OCI-M2 (cell line): ENCODE measurements around the gene PLXNC1.
"Not testable (repeated sequence)": the region's sequence is repeated elsewhere in the genome, so short reads cannot be mapped to it uniquely, and the experiment has no call there.

Experiments
- DNase-seq: peaks from one replicate; lab custom pipeline; 2025; ENCODE audit not compliant: unreplicated experiment; lab: John Stamatoyannopoulos, UW

PLXNC1 gene

DNA sequence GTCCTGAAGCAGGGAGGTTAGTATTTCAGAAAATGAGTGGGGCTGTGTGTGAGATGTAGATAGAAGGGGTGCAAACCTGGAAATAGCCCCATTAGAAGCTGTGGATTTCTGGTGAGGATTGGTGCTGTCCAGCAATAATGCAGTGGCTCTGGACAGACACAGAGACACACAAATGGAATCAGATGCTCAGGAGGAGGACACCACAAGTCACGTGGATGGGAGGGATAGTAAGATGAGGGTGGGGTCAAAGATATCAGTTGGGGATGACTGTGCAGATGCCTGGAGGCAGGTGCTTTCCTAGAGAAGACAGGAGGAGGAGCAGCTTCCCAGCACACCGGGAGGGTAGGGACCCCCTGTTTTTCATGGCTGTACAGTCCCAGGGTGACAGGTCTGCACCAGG, 136.5 kb downstream of the PLXNC1 start:
- DNase-seq, result no peak

DNA sequence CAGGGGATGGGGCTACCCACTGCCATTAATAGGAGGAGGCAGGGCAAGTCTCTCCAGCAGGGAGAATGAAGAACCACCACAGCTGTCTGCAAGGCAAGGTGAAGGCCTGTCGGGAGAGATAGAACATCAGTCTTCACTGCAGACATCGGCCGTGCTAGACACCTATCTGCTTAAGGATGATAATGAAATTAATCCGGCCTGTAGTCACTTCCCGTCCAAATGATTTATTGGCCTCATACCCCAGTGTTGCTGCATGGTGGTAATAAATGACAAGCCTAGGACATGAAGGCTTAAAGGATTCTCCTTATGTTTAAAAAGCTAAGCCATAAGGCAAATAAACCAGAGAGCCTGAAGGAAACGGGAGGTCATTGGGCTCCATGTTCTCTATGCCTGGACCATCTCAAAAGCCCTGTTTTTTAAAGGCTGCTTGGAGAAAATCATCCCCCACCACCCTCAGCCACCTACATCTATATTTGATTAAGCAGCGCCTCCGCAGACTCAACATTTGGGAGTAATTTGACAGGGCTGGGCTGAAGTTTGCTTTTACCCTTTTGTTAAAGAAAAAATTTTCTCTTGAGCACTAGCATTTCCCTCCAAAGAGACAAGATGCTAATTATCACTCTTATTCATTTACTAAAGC, 137.7 kb downstream of the PLXNC1 start:
- DNase-seq, result no peak

DNA sequence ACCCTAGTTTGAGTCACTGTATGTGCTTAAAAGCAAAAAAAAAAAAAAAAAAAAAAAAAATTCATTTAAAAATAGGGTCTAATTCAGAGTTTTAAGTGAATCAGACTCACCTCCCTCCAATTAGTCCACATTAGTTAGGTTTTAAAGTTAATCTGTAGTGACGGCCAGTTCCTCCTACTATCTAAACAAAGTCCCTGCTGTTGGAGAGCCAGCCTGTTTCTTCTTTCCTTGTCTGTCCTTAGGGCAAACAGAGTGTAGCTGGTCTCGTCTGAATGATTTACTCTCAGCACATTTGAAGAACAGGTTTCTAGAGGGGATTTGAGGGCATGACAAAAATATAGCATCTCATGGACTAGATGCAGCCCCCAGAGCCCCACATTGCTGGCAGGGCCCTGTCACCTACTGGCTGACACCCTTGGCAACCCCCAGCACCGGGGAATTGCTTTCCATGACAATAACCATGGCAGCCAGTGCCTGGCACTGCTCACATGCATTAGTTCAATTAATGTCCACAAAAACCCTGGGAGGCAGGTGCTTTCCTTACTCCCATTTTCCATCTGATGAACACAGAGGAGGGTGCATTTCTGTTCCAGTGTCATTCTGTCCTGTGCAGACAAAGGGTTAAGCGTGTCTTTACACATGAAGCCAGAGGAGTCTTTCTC, 138.3 kb downstream of the PLXNC1 start:
- no peak for DNase-seq

DNA sequence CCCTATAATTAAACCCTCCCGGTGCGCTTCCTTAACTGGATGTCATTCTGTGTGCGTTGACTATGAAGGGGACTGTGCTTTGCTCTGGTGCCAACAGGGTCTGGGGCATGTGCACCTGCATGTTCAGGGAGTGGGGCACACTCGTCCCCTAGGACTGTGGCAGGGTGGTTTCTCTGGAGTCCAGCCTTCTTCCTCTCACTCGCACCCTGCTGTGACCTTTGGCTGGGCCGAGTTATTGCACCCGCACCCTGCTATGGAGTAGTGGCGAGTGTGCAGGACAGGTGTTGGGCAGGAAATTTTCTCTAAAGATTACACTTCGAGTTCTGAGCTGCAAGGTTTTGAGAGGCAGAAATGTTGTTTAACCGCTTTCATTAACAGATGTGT, 138.9 kb downstream of the PLXNC1 start:
- no peak for DNase-seq

DNA sequence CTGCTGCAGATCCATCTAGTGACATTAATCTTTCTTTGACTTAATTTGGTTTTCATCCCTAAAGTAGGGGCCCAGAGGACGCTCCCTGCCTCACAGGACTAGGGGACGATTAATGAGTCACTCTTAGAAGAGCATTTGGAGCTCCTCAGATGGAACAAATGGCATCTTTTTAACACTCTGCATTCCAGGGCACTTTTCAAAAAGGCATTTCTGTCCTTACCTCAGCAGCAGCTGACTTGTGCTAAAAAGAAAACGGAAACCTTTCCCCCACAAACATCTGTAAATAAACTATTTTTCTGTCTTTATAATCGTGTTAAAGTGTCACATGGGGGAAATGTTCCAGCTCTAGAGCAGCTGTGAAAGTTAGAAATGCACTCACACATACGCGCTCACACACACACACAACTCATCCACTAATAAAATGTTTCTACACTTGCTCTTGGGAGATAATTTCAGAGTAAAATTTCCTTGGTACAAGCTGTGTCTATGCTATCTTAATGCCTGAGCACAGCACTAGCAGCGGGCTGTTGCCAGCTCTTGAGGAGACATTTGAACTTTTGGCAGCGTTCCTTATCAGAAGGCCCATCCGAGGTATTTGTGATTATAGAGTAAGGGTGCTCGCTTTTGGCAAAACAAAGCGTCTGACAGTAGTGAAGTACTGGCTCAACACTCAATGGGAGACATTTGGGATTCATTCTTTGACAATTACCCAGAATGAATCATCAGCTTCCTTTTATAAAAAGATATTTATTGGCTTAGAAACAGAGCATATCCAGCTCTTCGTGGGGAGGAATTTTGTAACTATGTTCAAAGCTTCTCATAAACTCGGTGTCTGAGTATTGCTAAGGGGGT, 141.3 kb downstream of the PLXNC1 start:
- DNase-seq, result no peak

DNA sequence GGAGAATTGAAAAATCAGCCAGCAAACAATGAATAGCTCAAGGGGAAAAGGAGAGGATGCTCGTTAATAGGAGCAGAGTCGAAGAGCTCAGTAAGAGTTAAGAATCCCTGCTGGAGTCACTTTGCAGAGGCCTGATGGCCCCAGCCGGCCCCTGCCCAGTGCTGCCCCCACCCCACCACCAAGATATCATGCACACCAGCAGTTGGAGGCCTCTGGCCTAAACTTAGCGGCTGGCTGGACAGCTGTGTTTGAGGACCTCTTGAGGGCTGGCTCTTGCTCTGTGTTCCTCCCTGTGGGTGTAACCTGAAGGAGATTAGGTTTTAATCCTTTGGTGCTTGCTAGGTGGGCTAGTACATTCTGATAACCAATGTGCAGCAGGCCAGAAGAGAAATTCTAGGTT, 142.0 kb downstream of the PLXNC1 start:
- DNase-seq, result no peak

DNA sequence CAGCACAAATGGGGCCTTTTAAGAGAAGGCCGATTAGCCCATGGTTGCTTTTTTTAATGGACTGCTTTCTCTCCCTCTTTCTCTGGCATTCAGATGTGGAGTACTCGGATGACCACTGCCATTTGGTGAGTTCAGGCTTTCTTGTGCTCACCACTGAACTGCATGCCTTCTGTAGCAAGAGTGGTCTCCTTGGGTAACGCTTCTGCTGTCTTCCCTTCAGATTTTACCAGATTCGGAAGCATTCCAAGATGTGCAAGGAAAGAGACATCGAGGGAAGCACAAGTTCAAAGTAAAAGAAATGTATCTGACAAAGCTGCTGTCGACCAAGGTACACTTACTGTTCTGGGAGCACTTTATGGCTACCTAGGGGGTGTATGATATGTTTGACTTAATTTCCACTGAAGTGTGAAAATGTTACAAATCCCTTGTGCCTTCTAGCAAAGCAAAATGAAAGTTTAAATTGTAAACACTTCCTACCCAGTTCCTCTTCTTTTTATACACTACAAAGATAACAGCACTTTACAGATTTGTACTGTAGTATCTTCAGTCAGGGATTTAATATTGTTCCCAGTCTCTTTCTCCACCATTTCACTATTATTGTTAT, 148.8 kb downstream of the PLXNC1 start:
- DNase-seq, result no peak

DNA sequence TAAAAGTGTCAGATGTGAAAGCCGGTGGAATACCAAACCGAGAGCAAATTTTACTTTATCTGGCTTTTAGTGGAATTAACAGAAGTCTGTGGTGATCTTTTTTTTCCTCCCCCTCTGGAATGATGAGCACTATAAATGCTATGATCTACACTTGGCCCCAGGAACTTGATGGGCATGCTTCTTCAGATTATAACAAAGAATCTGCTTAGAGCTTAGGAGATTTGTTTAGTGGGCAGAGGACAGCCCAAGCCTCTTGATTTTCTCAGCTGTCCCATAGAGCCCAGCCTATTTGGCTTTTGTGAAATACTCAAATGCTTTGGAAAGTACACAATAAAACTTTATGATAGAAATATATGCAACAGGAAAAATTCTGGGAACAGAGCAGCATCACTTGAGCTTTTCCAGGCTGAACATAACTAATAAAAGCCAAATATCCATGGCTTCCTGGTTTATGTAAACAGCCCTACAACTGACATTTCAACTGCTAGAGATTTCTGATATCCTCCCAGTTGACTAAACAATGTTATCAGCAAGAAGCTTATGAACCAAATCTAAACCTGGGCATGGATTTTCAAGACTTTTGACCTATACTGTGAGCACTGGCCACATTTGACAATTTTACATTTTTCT, 149.6 kb downstream of the PLXNC1 start:
- DNase-seq, result no peak

DNA sequence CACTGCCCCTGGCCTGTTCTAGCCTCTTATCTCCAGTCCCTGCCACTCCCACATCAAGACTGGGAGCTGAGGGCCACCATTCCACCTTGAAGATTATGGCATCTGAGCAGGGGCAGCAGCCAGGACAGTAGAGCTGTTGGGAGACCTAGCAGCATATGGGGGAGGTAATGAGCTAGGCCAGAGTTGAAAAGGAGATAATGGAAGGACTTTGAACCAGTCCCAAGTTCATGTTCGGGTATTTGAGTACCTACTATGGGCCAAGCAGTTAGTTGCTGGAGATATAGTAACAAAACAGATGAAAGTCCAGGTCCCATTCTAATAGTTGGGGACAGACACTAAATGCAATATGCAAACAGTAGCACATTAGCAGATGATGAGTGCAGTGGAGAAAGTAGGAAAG, 151.5 kb downstream of the PLXNC1 start:
- DNase-seq, result no peak

DNA sequence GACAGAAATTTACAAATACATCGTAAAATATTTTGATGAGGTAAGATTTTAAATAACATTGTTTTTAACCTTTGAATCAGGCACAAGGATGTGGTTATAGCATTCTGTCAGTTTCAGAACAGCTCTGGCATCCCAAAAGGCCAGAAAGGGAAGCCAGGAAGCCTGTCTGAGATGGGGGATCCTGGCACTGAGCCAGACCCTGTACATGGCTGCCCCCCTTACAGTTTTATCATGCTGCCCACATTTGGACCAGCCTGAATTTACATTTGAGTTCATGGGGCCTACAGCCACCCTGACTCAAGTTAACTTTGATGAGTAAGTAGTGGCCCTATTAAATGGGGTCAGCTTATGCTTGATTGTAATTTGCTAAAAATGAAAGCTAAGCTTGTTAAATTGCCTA, 155.6 kb downstream of the PLXNC1 start:
- no peak for DNase-seq

DNA sequence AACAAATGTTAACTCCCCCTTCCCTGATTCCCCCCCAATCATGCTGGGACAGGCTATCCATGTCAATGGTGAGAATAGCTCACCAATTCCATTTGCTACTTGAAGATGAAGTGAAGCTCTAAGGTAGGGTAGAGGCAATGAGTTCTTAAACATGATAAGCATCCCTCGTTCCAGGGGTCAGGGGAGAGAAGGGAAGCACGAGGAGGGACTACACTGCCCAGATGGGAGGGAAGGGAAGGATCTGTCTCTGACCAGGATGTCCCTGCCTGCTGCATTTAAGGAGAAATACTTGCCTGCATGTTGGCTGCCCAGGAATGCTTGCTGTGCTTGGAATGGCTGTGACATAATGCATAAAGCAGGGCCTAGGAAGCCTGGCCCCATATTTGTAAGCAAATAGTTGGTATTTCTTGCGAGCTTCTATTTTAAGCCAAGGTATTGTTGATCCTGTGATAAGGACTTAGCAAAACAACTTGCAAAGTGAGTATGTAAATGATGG, 156.2 kb downstream of the PLXNC1 start:
- DNase-seq, result no peak

DNA sequence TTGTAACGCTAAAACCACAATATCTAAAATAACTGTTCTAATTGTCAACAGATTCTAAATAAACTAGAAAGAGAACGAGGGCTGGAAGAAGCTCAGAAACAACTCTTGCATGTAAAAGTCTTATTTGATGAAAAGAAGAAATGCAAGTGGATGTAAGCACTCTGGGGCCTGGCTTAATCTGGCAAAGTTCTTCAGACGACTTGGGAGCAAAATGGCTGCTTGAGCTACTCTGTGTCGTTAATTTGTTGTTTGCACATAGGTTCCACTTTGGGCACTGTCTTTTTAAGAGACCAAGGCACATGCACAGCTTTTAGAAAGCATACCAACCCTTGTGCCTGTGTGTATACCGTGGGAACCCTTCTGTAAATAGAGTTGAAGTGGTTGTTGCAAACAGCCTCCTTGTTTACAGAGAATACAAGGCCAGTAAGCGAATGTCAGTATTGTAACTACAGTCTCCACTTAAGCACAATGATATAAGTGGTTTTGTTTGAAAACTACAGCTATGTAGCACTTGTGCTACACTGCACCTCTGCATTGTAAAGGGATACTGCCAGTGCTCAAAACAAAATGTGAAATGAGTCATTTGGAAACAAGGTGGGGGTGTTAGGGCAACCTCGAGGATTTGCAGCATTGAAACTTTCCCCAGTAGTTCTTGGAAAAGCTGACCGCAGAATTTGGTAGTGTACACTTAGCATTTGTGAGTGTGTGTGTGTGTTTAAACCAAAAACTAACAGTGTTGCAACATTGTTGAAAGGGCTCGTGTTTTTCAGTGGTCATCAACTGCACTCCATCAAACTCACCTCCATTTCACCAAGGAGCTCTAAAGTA, 157.0 kb downstream of the PLXNC1 start:
- DNase-seq, result no peak

DNA sequence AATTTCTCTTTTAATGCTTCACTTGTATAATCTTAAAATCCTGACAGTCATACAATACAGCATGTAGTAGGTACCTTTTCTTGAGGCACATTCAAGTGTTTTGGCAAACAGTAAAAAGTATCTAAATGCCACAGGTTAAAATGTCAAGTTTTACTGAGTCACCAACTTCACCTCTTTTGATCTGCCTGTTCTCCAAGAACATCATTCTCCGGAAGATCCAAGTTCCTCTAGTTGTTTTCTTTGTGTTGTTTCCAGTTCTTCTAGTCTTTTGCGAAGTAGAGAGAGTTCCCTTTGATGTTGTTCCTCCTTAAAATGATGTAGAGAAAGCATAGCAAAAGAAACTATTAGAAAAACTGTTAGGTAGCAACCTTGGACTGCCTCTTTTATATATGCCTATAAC, 160.2 kb downstream of the PLXNC1 start:
- no peak for DNase-seq

DNA sequence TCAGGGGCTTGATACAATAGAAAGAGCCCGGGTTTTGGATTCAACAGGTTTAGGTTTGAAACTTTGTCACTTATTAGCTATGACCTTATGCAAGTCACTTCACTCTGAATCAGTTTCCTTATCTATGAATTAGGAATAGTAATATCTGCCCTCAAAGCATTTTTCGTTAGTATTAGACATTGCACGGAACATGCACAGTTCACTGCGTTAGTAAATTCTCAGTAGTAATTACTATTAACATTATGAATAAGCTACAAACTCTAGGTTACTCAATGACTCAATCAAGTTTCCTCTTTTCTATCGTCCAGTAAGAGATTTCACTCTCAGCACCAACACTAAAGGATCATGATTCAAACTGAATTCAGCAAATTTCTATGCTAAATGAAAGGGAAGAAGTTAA, 161.0 kb downstream of the PLXNC1 start:
- DNase-seq, result no peak

DNA sequence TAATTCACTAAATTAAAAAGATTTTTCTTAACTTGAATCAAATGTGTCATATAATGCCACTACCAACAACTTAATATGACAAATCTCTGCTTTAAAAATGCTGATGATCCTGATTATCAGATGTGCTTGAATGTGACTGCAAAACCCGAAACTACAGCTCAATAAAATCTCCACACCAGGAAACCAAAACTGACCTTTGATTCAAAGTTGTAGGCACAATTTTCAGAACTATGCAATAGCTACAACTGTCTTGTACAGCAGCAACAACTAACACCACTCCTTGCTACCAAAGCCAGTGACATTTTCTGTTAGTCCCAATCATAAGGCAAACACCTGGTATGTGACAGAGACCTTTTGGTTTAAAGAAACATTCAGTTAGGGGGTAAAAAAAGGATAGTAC, 164.0 kb downstream of the PLXNC1 start:
- no peak for DNase-seq

DNA sequence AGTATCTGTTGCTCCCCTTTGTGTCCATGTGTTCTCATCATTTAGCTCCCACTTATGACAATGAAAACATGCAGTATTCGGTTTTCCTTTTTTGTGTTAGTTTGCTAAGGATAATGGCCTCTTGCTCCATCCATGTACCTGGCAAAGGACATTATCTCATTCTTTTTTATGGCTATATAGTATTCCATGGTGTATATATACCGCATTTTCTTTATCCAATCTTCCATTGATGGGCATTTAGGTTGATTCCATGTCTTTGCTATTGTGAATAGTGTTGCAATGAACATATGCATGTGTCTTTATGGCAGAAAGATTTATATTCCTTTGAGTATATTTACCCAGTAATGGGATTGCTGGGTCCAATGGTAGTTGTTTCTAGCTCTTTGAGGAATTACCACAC, 168.2 kb downstream of the PLXNC1 start:
- not testable (repeated sequence) for DNase-seq

DNA sequence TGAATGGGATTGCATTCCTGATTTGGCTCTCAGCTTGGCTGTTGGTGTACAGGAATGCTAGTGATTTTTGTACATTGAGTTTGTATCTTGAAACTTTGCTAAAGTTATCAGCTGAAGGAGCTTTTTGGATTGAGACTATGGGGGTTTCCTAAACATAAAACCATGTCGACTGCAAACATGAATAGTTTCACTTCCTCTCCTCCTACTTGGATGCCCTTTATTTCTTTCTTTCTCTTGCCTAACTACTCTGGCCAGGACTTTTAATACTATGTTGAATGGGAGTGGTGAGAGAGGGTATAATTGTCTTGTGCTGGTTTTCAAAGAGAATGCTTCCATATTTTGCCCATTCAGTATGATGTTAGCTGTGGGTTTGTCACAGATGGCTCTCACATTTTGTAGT, 169.8 kb downstream of the PLXNC1 start:
- no peak for DNase-seq

DNA sequence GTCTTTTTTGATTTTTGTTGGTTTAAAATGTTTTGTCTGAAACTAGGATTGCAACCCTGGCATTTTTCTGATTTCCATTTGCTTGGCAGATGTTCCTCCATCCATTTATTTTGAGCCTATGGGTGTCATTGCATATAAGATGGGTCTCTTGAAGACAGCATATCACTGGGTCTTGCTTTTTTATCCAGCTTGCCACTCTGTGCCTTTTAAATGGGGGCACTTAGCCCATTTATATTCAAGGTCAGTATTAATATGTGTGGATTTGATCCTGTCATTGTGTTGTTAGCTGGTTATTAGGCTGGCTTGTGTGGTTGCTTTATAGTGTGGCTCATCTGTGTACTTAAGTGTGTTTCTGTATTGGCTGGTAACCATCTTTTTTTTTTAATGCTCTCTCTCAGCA, 171.7 kb downstream of the PLXNC1 start:
- no peak for DNase-seq

DNA sequence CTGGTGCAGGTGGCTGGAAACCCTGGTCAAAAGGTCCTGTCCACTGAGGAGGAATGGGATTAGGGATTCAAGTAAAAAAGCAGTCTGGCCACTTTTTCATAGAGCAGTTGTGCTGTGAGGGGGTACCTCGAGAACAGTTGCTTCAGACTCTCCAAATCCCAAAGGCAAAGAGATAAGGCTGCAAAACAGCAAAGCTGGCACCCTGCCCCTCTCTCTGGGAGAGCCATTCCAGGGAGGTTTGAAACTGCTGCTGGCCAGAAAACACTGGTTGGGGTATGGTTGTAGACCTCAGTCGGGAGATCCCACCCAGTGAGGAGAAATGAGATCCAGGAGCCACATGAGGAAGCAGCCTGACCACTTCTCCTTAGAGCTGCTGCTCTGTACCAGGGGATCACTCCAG, 174.0 kb downstream of the PLXNC1 start:
- DNase-seq, result no peak

DNA sequence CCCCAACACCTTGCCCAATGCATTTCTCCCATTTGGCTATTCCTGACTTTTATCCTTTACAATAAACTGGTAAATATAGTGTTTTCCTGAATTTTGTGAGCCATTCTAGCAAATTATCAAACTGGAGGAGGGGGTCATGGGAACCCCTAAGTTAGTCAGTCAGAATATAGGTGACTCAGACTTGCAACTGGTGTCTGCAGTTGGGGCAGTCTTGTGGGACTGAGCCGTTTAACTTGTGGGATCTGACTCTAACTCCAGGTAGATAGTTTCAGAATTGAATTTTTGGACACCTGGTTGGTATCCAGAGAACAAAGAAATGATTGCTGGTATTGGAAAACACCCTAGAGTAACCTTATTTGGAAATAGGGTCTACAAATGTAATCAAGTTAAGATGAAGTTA, 177.9 kb downstream of the PLXNC1 start:
- no peak for DNase-seq
